NCI-H128 (cell line): Measurements from ENCODE around the gene P2RY8.
"Not testable (repeated sequence)": the region's sequence is repeated elsewhere in the genome, so short reads cannot be mapped to it uniquely, and the experiment has no call there.

Source experiments
- DNase-seq: peaks from one replicate; lab custom pipeline; 2025; ENCODE audit not compliant: unreplicated experiment; lab: John Stamatoyannopoulos, UW

The P2RY8 gene

GRCh38 chrX:1466232-1466661 lies 70.7 kb downstream of the P2RY8 start:
- DNase-seq, result no peak

- DNase-seq, result no peak
Observed at GRCh38 chrX:1465286-1466231, 71.4 kb downstream of the P2RY8 start.

GRCh38 chrX:1464971-1465285 lies 72.1 kb downstream of the P2RY8 start:
- DNase-seq, result no peak

- no peak for DNase-seq
Observed at GRCh38 chrX:1464041-1464970, 72.7 kb downstream of the P2RY8 start.

GRCh38 chrX:1463581-1463980 lies 73.4 kb downstream of the P2RY8 start:
- DNase-seq, result no peak

GRCh38 chrX:1462596-1463251 lies 74.3 kb downstream of the P2RY8 start:
- DNase-seq, result no peak

GRCh38 chrX:1462110-1462509 lies 74.9 kb downstream of the P2RY8 start:
- no peak for DNase-seq

- DNase-seq, result no peak
Observed at GRCh38 chrX:1455948-1456280, 81.1 kb downstream of the P2RY8 start.

- no peak for DNase-seq
Observed at GRCh38 chrX:1453951-1454785, 82.8 kb downstream of the P2RY8 start.

GRCh38 chrX:1453395-1453783 lies 83.6 kb downstream of the P2RY8 start:
- no peak for DNase-seq

- DNase-seq, result no peak
Observed at GRCh38 chrX:1452516-1453394, 84.2 kb downstream of the P2RY8 start, which contains the start of gene ASMTL. ASMTL (minus strand) TSS chrX:1452909; CDS start chrX:1452840, 69 bp downstream.

- no peak for DNase-seq
Observed at GRCh38 chrX:1451661-1452515, 85.1 kb downstream of the P2RY8 start.

GRCh38 chrX:1451251-1451660 lies 85.7 kb downstream of the P2RY8 start:
- no peak for DNase-seq

- no peak for DNase-seq
Observed at GRCh38 chrX:1450361-1451161, 86.4 kb downstream of the P2RY8 start.

- no peak for DNase-seq
Observed at GRCh38 chrX:1449823-1450149, 87.2 kb downstream of the P2RY8 start.

GRCh38 chrX:1449036-1449822 lies 87.8 kb downstream of the P2RY8 start:
- no peak for DNase-seq

- DNase-seq, result not testable (repeated sequence)
Observed at GRCh38 chrX:1448573-1449001, 88.4 kb downstream of the P2RY8 start.
